ENCODE data around the gene SCAF1.
A peak's percentile ranks its signal among the peaks of the same experiment; 100 is the strongest.

Gene SCAF1

GRCh38 chr19:49645592-49645991 lies 3.6 kb downstream of the SCAF1 start:
- no peak for DNase-seq

GRCh38 chr19:49645995-49646394 lies 4.0 kb downstream of the SCAF1 start:
- no peak for DNase-seq

- DNase-seq: no peak
Observed at GRCh38 chr19:49646586-49646985, 4.6 kb downstream of the SCAF1 start.

GRCh38 chr19:49651029-49651819 lies 9.2 kb downstream of the SCAF1 start:
- no peak for DNase-seq

GRCh38 chr19:49651820-49652550 lies 10.0 kb downstream of the SCAF1 start:
- DNase-seq: no peak

GRCh38 chr19:49652551-49653465 lies 10.8 kb downstream of the SCAF1 start:
- DNase-seq: no peak

- no peak for DNase-seq
Observed at GRCh38 chr19:49653466-49653806, 11.4 kb downstream of the SCAF1 start.

- DNase-seq: no peak
Observed at GRCh38 chr19:49654581-49654980, 12.6 kb downstream of the SCAF1 start.

GRCh38 chr19:49655570-49656455 lies 13.8 kb downstream of the SCAF1 start:
- DNase-seq: no peak

GRCh38 chr19:49656456-49657109 lies 14.6 kb downstream of the SCAF1 start:
- DNase-seq: no peak

GRCh38 chr19:49657493-49658138 lies 15.6 kb downstream of the SCAF1 start:
- DNase-seq: no peak

- no peak for DNase-seq
Observed at GRCh38 chr19:49658139-49658517, 16.1 kb downstream of the SCAF1 start.

- no peak for DNase-seq
Observed at GRCh38 chr19:49658566-49659442, 16.8 kb downstream of the SCAF1 start.

- DNase-seq: no peak
Observed at GRCh38 chr19:49660338-49660961, 18.4 kb downstream of the SCAF1 start.

GRCh38 chr19:49662011-49662410 lies 20.0 kb downstream of the SCAF1 start:
- no peak for DNase-seq

GRCh38 chr19:49663224-49663623 lies 21.2 kb downstream of the SCAF1 start:
- no peak for DNase-seq

- peak; percentile 32 to 93 (median 78) for DNase-seq
Observed at GRCh38 chr19:49664171-49665035, 22.4 kb downstream of the SCAF1 start.

GRCh38 chr19:49665036-49665350 lies 23.0 kb downstream of the SCAF1 start:
- DNase-seq: peak in 1 of 51 donors; percentile 55

Measured in hypothalamus (tissue), 51 donors.